UCSD-AML1 (cell line): ENCODE results near the gene POGZ.

ENCODE experiments used
- DNase-seq: peaks from one replicate; lab custom pipeline; 2025; ENCODE audit not compliant: unreplicated experiment; lab: John Stamatoyannopoulos, UW

The POGZ gene

GRCh38 chr1:151459331-151460046, at the start of gene POGZ:
Gene POGZ (minus strand): TSS chr1:151459494. CDS start chr1:151442204, 17,290 bp downstream.
- peak; percentile 92 for DNase-seq

- DNase-seq: no peak
These were observed 49.5 kb upstream of the POGZ start for GRCh38 chr1:151508833-151509232.

DNA sequence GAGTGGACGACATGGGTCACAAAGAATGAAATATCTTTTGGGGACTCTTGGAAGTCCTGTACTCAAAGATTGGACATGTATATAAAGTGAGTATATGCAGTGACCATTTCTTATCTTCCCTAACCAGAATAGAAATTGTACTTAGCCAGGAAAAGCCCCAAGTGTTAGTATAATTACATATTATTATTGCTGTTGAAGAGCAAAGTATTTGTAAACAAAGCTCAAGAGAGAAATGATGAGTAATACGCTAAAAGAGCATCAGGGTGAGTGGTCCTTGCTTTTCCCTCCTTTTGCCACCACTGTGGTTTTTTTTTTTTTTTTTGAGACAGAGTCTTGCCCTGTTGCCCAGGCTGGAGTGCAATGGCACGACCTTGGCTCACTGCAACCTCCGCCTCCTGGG, 45.5 kb upstream of the POGZ start:
- DNase-seq: no peak

DNA sequence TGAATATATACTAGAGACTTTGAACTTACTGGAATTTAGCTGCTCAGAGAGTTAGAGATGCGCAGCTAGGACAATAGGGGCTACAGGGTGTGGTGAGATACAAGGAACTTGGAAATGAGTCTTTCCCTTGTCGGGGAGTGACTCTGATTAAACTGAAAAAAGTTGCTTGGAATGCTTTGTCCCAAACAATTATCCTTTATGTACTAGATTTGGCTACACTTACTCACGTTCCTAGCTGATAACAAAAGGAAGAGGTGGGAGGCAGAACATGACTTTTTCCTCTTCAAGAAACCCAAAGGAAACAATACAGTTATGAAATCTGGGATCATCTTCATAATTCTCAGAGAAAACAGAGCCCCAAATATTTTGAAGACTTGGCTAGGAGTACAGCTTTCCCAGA, 45.0 kb upstream of the POGZ start:
- DNase-seq: no peak

DNA sequence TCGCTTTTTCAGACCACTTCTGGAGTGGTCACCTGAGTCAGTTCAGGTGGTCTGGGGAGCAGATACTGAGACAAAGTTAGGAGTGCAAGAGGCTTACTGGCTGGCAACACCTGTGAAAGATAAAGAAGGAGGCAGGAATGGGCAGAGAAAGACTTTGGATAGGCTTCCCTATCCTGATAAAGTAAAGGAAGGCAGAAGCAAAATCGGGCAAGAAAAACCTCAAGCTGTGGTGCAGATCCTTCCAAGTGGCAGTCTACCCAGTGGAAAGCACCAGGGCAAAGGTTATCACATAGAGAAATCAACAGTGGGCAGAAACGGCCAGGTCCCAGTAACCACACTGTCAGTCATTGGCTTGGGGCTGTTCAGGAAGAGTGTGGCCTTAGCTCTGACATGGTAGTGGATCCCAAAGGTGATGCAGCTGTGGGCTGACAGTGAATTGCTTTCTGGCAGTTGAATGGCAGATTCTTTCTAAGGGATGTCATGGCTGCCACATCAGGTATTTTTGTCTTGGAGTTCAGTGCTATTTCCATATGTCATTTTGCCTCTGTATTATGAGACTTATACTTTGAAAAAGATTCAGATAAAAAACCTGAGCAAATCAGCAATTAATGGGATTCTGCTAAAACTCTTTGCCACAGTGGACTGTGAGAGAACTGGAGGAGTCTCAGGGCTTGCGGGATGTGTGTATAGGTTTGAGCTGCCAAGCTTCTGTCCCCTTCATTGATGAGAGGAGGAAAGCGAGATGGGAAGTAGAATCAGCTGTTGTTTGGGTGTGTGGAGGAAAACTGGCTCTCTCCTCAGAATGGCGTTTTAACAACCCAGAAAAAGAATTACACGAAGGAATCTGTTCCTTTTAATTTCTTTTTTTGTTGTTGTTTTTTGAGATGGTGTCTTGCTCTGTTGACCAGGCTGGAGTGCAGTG, 43.8 kb upstream of the POGZ start:
- DNase-seq: no peak

DNA sequence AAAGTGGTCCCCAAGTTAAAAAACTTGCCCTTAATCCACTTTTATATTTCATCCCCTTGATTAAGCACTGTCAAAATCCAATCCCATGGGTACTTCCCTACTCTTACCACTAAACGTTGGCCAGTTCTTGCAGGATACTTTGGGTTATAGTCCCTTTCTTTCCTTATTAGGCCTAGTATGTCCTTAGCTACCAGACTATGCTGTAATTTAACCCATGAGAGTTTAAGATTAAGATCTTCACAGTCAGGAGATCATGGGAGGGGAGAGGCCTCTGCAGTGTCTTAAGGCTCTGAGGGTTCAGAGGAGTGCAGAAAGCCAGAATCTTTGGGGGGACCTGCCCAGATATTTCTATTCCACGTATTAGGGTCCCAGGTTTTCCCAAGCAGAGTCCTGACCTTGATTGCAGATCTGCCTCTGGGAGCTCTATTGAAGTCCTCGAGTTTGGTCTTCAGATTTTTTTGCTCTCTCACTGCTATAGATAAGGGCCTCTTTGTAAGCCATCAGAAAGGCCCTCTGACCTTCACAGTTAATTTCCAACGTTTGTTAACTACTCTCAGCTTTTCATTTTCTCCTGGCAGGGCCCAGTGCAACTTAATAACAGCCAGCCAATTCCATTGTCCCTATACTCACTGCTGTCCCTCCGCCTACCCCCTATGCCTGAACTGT, 42.9 kb upstream of the POGZ start:
- DNase-seq: no peak

DNA sequence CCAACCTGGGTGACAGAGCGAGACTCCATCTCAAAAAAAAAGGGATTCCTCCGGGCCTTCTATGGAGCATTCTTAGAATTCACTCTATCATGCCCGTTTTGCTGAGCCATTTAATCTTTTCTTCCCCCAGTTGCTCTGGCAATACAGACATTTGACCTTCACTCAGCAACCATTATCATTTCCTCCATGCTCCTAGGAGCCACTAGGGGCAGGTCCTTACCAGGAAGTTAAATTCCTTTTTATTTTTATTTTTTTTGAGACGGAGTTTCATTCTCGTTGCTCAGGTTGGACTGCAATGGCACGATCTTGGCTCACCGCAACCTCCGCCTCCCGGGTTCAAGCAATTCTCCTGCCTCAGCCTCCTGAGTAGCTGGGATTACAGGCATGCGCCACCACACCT, 42.2 kb upstream of the POGZ start:
- DNase-seq: no peak

GRCh38 chr1:151499930-151500329, 40.6 kb upstream of the POGZ start:
- no peak for DNase-seq

DNA sequence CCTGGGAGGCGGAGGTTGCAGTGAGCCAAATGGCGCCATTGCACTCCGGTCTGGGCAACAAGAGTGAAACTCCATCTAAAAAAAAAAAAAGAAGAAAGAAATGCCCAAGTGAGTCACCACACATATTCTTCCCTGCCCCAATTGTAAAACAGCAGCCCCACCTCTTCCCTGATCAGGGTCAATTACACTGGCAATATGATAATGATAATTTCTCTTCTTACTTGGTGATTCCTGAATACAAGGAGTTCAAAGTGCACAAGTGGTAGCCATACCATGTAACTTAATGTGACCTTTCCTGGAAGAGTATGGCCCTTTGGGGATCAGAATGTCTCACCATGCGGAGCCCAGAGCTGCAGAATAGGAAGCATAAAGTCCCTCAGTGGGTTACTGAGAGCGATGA, 40.1 kb upstream of the POGZ start:
- DNase-seq: no peak

- no peak for DNase-seq
These were observed 36.0 kb upstream of the POGZ start for GRCh38 chr1:151495316-151495715.

DNA sequence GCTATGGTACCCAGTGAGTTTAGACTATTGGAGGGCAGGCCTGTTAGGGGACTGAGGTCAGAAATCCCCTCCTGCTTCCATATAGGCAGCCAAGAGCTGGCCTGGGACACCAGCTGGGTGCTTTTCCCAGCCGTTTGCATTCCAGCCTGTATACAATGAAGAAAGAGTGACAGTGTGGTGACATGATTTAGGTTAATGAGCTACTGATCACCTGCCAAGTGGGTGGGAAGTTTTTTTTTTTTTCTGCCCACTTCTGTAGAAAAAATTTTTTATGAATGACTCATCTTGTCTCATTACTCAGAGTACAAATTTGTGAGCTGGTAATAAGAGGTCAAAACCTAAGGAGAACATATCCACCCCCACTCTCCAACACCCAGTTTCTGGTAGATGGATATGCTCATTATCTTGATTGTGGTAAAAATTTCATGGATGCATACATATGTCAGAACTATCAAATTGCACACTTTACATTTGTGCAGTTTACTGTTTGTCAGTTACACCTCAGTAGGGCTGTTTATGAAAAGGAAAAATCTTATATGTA, 35.5 kb upstream of the POGZ start:
- no peak for DNase-seq

DNA sequence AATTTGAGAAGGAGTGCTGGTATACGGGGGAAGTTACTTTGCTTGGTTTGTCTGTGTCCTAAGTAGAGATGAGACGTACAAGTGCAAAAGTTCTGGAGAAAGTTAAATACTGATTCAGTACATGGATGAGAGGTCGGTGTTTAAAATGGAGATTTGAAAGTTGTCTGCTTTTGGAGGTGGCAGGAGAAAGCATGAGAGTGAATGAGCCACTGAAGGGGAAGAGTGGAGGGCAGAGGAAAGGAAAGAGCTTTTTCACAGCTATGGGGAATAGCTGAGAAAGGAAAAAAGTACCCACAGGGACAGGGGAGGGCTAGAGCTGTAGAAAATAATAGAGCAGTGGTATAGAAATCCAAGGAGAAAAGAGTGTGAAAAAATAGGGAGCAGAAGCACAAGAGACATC, 33.7 kb upstream of the POGZ start:
- no peak for DNase-seq

DNA sequence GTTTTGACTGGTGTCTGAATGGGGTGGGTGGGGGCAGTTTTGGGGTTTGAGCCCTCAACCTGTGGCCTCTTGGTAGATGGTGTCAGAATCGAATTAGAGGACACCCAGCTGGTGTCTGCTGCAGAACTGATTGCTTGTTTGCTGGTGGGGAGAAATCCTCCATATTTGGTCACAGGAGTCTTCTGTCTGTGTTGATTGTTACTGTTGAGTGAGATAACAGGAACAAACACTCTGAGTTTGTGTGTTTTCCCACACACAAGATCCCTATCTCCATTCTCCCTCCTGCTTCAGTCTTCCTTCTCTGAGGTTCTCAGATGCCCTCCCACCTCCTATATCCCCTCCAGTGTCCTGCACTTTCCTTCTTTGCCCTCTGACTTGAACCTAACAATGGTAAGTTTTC, 32.8 kb upstream of the POGZ start:
- no peak for DNase-seq

DNA sequence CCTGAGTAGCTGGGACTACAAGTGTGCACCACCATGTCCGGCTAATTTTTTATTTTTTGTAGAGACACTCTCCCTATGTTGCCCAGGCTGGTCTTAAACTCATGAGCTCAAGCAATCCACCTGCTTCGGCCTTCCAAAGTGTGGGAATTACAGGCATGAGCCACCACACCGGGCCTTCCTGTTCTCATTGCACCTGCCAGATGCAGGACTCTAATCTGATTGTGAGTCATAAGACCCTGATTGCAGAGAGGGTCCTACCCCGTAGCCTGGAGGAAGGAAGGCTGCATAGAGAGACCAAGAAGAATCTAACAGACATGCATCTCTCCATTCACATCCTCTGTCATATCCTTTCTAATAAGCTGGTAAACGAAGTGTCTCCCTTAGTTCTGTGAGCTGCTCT, 32.3 kb upstream of the POGZ start:
- no peak for DNase-seq

- DNase-seq: no peak
These were observed 27.3 kb upstream of the POGZ start for GRCh38 chr1:151486557-151486956.

DNA sequence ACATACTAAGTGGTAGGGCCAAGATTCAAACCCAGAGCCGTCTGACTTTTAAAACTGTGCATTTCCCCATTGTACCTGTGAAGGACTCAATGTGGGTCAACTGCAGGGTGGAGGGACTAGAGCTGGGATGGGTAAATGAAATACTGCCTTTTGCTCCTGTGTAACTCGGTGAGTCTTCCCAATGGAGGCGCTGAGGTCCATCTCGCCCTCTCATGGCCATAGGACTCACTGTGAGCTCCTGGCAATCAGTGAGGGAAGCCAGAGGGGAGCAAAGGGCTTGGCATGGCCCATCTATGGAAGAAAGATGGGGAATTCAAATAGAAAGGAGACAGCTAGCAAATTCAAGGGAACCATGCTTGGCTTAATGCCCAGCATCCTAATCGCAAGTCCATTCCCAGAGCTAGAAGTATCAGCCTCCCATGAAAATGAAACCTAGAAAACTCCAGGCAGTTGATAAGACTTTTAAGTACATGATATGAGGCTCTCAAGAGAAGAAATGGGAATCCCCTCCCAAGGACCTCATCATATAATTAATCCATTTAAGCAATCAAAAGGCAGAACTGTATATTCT, 26.5 kb upstream of the POGZ start:
- no peak for DNase-seq

- no peak for DNase-seq
These were observed 22.7 kb upstream of the POGZ start for GRCh38 chr1:151482017-151482416.

GRCh38 chr1:151479462-151479861, 20.2 kb upstream of the POGZ start:
- DNase-seq: no peak

GRCh38 chr1:151478923-151479322, 19.6 kb upstream of the POGZ start:
- no peak for DNase-seq

DNA sequence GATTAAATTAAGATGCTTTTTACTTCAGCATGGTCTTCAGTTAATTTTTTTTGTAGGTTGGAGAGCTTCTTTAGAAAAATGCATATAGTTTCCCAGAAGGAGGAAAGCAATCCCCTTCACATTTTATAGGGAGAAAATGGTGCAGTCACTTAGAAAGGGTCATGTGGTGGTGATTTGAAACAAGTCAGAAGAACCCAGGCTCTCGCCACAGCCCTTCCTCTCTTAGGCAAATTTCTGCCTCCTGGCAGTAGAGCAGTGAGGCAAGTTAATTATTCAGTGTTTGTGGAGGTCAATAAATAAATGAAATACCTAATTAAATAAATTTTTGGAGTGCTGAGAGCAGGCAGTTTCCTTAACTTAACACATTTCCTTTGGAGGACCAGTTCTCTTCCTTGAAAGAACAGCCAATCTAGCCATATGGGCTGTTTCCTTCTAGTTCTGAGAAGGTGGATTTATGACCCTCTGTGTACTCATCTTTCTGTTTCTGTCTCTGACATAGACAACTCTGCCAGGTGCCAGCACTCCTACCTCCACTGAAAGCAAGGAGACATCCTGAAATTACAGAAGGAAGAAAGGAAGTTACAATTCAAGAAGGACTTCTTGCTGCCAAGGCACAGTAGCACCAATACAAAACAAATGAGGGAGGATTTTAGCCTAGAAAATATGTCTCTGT, 19.0 kb upstream of the POGZ start:
- DNase-seq: no peak

GRCh38 chr1:151477066-151477465, 17.8 kb upstream of the POGZ start:
- DNase-seq: no peak
